Neural cell (in vitro differentiated cells): ENCODE measurements around the gene CEACAM8. TPM values are rescaled to one million over a fixed set of nuclear protein-coding genes. Genes with fewer than 3 reads are reported as not detected.

ENCODE experiments used
- H2AFZ ChIP-seq: fragments of 200-600, 300-800 bp; sonication (generic), shearing (Covaris generic); 2 replicates; pipeline ENCODE4 v1.6.0; 2014; ENCODE audit warnings: low read depth, mild to moderate bottlenecking, antibody characterized with exemption, low read length, moderate library complexity
- H3F3A ChIP-seq: fragments of 200-600 bp; shearing (Covaris generic); 2 replicates; pipeline ENCODE4 v1.6.1; 2016; ENCODE audit warnings: mild to moderate bottlenecking, moderate library complexity, mixed read lengths, antibody characterized with exemption, low read length; ENCODE audit not compliant: insufficient read depth, poor library complexity, severe bottlenecking
- H3K27ac ChIP-seq: fragments of 200-600, 300-800 bp; sonication (generic), shearing (Covaris generic); 2 replicates; pipeline ENCODE4 v1.5.1; 2014; ENCODE audit warnings: mild to moderate bottlenecking, low read length, moderate library complexity
- H3K27me3 ChIP-seq: fragments of 300-800, 200-600 bp; sonication (generic), shearing (Covaris generic); 2 replicates; pipeline ENCODE4 v1.6.0; 2014; ENCODE audit warnings: mild to moderate bottlenecking, low read depth, low read length, moderate library complexity; ENCODE audit not compliant: insufficient read depth
- H3K36me3 ChIP-seq: fragments of 300-800, 200-600 bp; sonication (generic), shearing (Covaris generic); 2 replicates; pipeline ENCODE4 v1.5.1; 2014; ENCODE audit warnings: mild to moderate bottlenecking, antibody characterized with exemption, low read length, moderate library complexity; ENCODE audit not compliant: insufficient read depth
- H3K4me2 ChIP-seq: fragments of 300-800, 200-600 bp; sonication (generic), shearing (Covaris generic); 2 replicates; pipeline ENCODE4 v1.6.0; 2014; ENCODE audit warnings: mild to moderate bottlenecking, low read length
- H3K4me3 ChIP-seq: fragments of 300-800, 200-600 bp; sonication (generic), shearing (Covaris generic); 2 replicates; pipeline ENCODE4 v1.5.1; 2014; ENCODE audit warnings: mild to moderate bottlenecking, low read length, moderate library complexity
- H3K79me2 ChIP-seq: fragments of 200-600 bp; shearing (Covaris generic); replicated peaks from 2 replicates; pipeline ENCODE4 v1.6.0; 2014; ENCODE audit warnings: mild to moderate bottlenecking, low read length, moderate library complexity; ENCODE audit not compliant: insufficient read depth
- H3K9ac ChIP-seq: fragments of 300-800, 200-600 bp; sonication (generic), shearing (Covaris generic); 2 replicates; pipeline ENCODE4 v1.6.1; 2016; ENCODE audit warnings: mild to moderate bottlenecking, low read length, mixed read lengths
- H3K9me2 ChIP-seq: fragments of 200-600 bp; shearing (Covaris generic); 2 replicates; pipeline ENCODE4 v1.6.1; 2016; ENCODE audit warnings: mild to moderate bottlenecking, low read length, mixed read lengths; ENCODE audit not compliant: insufficient read depth
- H3K9me3 ChIP-seq: fragments of 200-600, 300-800 bp; sonication (generic), shearing (Covaris generic); 2 replicates; pipeline ENCODE4 v1.6.1; 2016; ENCODE audit warnings: mild to moderate bottlenecking, mixed run types, low read length, moderate library complexity, mixed read lengths
- H4K20me1 ChIP-seq: fragments of 200-600 bp; shearing (Covaris generic); 2 replicates; pipeline ENCODE4 v1.6.1; 2016; ENCODE audit warnings: mild to moderate bottlenecking, mixed run types; ENCODE audit not compliant: insufficient read depth
- EP300 ChIP-seq: fragments of 450-650 bp; conservative IDR thresholded peaks from 2 replicates; pipeline ENCODE4 v1.6.1; 2014; ENCODE audit warnings: antibody characterized with exemption, mild to moderate bottlenecking, moderate library complexity; ENCODE audit not compliant: poor library complexity, severe bottlenecking
- EZH2 ChIP-seq: fragments of 200-600, 300-800 bp; shearing (Covaris generic), sonication (generic); IDR thresholded peaks from 2 replicates; pipeline ENCODE4 v1.6.1; 2014; ENCODE audit warnings: antibody characterized with exemption, low read length, borderline replicate concordance, mild to moderate bottlenecking; ENCODE audit not compliant: insufficient read depth, poor library complexity, severe bottlenecking
- MXI1 ChIP-seq: fragments of 450-650 bp; conservative IDR thresholded peaks from 2 replicates; pipeline ENCODE4 v1.6.1; 2014; ENCODE audit warnings: antibody characterized with exemption, mild to moderate bottlenecking; ENCODE audit not compliant: poor library complexity, severe bottlenecking
- POLR2AphosphoS5 ChIP-seq: IDR thresholded peaks from 2 replicates; pipeline ENCODE4 v1.6.1; 2012
- RAD21 ChIP-seq: fragments of 450-650 bp; conservative IDR thresholded peaks from 2 replicates; pipeline ENCODE4 v1.6.1; 2014; ENCODE audit warnings: antibody characterized with exemption, mild to moderate bottlenecking, moderate library complexity
- SMC3 ChIP-seq: fragments of 450-650 bp; conservative IDR thresholded peaks from 2 replicates; pipeline ENCODE4 v1.6.1; 2014; ENCODE audit warnings: antibody characterized with exemption, mild to moderate bottlenecking, moderate library complexity; ENCODE audit not compliant: poor library complexity
- TAF1 ChIP-seq: IDR thresholded peaks from 2 replicates; pipeline ENCODE4 v1.6.1; 2012; ENCODE audit warnings: low read depth
- polyA plus RNA-seq: library from polyadenylated mRNA; depleted of rRNA; stranded (reverse); fragments of >200 nt; gene quantifications from 2 replicates; pipeline ENCODE4 v1.2.3, GENCODE V29; 2014
- TF ChIP-seq, protein P1 (sequence below): IDR thresholded peaks from 2 replicates; pipeline ENCODE4 v1.6.1; 2012; ENCODE audit warnings: borderline replicate concordance
- TF ChIP-seq, protein P2 (sequence below): fragments of 450-650 bp; IDR thresholded peaks from 2 replicates; pipeline ENCODE4 v1.5.1; 2014; ENCODE audit warnings: antibody characterized with exemption, mild to moderate bottlenecking, moderate library complexity; ENCODE audit not compliant: poor library complexity, severe bottlenecking

Gene CEACAM8
- polyA plus RNA-seq, 1 donor from 2014 or later = not detected

DNA sequence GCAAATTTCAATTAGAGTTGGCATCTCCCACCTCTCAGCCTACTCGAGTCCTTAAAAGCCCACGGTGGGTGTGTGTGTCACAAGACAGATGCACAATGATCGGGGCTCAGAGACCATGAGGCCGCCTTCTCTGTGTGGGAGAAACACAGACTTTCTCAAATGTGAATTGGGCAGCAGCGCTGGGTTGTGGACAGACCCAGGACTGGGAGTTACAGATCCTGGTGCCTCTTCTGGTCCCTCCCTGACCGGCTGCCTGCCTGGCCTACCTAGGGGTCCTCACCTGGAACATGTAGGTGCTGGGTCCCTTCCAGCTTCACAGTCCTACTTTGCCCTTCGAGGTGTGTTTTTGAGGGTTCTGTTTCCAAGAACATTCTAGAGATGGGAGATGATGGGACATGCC is 4.9 kb downstream of the CEACAM8 start:
- Histone ChIP-seq H3K4me3 (no peak overlapping the region), H3K4me2 (no peak overlapping the region), H3K79me2 (no peaks in the 10 kb centered on the region), H3K9me3 (no peaks in the 10 kb centered on the region), H2AFZ (no peak overlapping the region), H3F3A (no peaks in the 10 kb centered on the region), H3K27ac (no peak overlapping the region), H3K27me3 (no peaks in the 10 kb centered on the region), H3K9ac (no peak overlapping the region), H3K9me2 (no peaks in the 10 kb centered on the region), H4K20me1 (no peaks in the 10 kb centered on the region), H3K36me3 (no peaks in the 10 kb centered on the region)
- no peak for TF ChIP-seq EP300
- no peak for TF ChIP-seq RAD21
- TF ChIP-seq, protein P1, sequence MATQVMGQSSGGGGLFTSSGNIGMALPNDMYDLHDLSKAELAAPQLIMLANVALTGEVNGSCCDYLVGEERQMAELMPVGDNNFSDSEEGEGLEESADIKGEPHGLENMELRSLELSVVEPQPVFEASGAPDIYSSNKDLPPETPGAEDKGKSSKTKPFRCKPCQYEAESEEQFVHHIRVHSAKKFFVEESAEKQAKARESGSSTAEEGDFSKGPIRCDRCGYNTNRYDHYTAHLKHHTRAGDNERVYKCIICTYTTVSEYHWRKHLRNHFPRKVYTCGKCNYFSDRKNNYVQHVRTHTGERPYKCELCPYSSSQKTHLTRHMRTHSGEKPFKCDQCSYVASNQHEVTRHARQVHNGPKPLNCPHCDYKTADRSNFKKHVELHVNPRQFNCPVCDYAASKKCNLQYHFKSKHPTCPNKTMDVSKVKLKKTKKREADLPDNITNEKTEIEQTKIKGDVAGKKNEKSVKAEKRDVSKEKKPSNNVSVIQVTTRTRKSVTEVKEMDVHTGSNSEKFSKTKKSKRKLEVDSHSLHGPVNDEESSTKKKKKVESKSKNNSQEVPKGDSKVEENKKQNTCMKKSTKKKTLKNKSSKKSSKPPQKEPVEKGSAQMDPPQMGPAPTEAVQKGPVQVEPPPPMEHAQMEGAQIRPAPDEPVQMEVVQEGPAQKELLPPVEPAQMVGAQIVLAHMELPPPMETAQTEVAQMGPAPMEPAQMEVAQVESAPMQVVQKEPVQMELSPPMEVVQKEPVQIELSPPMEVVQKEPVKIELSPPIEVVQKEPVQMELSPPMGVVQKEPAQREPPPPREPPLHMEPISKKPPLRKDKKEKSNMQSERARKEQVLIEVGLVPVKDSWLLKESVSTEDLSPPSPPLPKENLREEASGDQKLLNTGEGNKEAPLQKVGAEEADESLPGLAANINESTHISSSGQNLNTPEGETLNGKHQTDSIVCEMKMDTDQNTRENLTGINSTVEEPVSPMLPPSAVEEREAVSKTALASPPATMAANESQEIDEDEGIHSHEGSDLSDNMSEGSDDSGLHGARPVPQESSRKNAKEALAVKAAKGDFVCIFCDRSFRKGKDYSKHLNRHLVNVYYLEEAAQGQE = no peak
- TF ChIP-seq, protein P2, sequence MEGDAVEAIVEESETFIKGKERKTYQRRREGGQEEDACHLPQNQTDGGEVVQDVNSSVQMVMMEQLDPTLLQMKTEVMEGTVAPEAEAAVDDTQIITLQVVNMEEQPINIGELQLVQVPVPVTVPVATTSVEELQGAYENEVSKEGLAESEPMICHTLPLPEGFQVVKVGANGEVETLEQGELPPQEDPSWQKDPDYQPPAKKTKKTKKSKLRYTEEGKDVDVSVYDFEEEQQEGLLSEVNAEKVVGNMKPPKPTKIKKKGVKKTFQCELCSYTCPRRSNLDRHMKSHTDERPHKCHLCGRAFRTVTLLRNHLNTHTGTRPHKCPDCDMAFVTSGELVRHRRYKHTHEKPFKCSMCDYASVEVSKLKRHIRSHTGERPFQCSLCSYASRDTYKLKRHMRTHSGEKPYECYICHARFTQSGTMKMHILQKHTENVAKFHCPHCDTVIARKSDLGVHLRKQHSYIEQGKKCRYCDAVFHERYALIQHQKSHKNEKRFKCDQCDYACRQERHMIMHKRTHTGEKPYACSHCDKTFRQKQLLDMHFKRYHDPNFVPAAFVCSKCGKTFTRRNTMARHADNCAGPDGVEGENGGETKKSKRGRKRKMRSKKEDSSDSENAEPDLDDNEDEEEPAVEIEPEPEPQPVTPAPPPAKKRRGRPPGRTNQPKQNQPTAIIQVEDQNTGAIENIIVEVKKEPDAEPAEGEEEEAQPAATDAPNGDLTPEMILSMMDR = no peak
- no peak for TF ChIP-seq EZH2
- TF ChIP-seq TAF1 = no peak
- TF ChIP-seq POLR2AphosphoS5 = no peak
- no peak for TF ChIP-seq SMC3
- no peak for TF ChIP-seq MXI1

DNA sequence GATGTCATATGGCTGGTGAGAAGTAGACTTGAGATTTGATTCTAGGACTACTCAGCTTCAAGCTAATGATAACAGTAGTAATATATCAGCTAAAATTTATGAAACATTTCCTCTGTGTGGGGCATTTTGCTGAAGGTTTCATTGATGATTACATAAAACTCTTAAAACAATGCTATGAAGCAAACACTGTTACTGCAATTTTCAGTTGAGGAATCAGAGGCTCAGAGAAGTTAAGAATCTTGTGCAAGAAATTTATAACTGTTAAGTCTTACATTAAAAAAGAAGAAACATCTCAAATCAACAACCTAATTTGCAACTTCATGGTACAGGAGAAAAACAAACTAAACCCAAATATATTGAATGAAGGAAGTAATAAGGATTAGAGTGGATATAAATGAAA is 10.3 kb downstream of the CEACAM8 start:
- Histone ChIP-seq H3F3A (no peaks in the 10 kb centered on the region), H4K20me1 (no peaks in the 10 kb centered on the region), H2AFZ (no peak overlapping the region), H3K9me2 (no peaks in the 10 kb centered on the region), H3K79me2 (no peaks in the 10 kb centered on the region), H3K36me3 (no peaks in the 10 kb centered on the region), H3K9ac (no peak overlapping the region), H3K27ac (no peak overlapping the region), H3K4me2 (no peak overlapping the region), H3K9me3 (no peaks in the 10 kb centered on the region), H3K27me3 (no peaks in the 10 kb centered on the region), H3K4me3 (no peak overlapping the region)
- TF ChIP-seq SMC3 = no peak
- TF ChIP-seq EP300 = no peak
- TF ChIP-seq RAD21 = no peak
- TF ChIP-seq TAF1 = no peak
- TF ChIP-seq, protein P2 = no peak
- no peak for TF ChIP-seq MXI1
- TF ChIP-seq, protein P1 = no peak
- no peak for TF ChIP-seq EZH2
- no peak for TF ChIP-seq POLR2AphosphoS5
